GM23338 (cell line): ENCODE data around the gene NVL. TPM values are rescaled to one million over a fixed set of nuclear protein-coding genes. Genes with fewer than 3 reads are reported as not detected.

Source experiments
- ZNF462 ChIP-seq: fragments of 250-450 bp; sonication (Bioruptor Pico); IDR thresholded peaks from 2 replicates; pipeline ENCODE4 v1.5.0; 2020; ENCODE audit warnings: mild to moderate bottlenecking, moderate library complexity
- microRNA-seq: library from miRNA; unstranded; fragments of <30 nt; microRNA quantifications from one replicate; pipeline ENCODE4, GENCODE V29; 2017
- polyA plus RNA-seq: library from polyadenylated mRNA; unstranded; fragments of >200 nt; fragmentation: Nextera tagmentation; extraction: Ambion mirVana; gene quantifications from 2 replicates; pipeline ENCODE4 v1.2.1, GENCODE V29; 2016
- small RNA-seq: library from RNA; depleted of rRNA; stranded (forward); fragments of <200 nt; gene quantifications from one replicate; pipeline ENCODE3, GENCODE V24; 2014; ENCODE audit warnings: low replicate concordance
- total RNA-seq: library from RNA; depleted of rRNA; stranded (reverse); fragments of >200 nt; shearing (Covaris generic); gene quantifications from 2 replicates; pipeline ENCODE4 v1.2.3, GENCODE V29; 2014; rRNA removed

The NVL gene
- total and polyA plus RNA-seq, 2 experiments from 2014 or later, result 44.4 to 71.7 TPM

GRCh38 chr1:224177356-224177999 is 152.5 kb downstream of the NVL start (continued):
- TF ChIP-seq ZNF462 (CRISPR knock-in tag), result no peak

Small RNA genes lying within 50 kb of the gene (microRNA-seq; reads per million reads assigned to microRNA genes)
- gene MIR320B2, result 0.66 reads per million

Small RNA genes lying within 50 kb of the gene (small RNA-seq; reads per million reads assigned to genes)
- not detected for gene MIR320B2
- not detected for gene RF00139
- gene RNU6-1008P, result not detected

Other genes with a start within 250 kb of the NVL start
- gene FBXO28, start 216.1 kb downstream of the NVL start, total RNA-seq, result 38.8 and 45.2 TPM in 2 replicates
- gene FBXO28, start 216.1 kb downstream of the NVL start, polyA plus RNA-seq, result 16.9 and 18.1 TPM in 2 replicates
- 59.8 and 67.9 TPM in 2 replicates for gene DEGS1, start 146.9 kb downstream of the NVL start, total RNA-seq
- gene DEGS1, start 146.9 kb downstream of the NVL start, polyA plus RNA-seq, result 42.5 and 45.7 TPM in 2 replicates
- gene CNIH4, start 26.7 kb upstream of the NVL start, total RNA-seq, result 47.4 and 53.5 TPM in 2 replicates
- gene CNIH4, start 26.7 kb upstream of the NVL start, polyA plus RNA-seq, result 191 and 194 TPM in 2 replicates
- 71.0 and 74.6 TPM in 2 replicates for gene WDR26, start 104.6 kb upstream of the NVL start, total RNA-seq
- gene WDR26, start 104.6 kb upstream of the NVL start, polyA plus RNA-seq, result 13.9 and 16.9 TPM in 2 replicates